Activated CD4-positive, alpha-beta T cell treated with anti-CD3 and anti-CD28 coated beads for 4 hours (primary cell): Measurements from ENCODE around the gene DZIP1.

Experiments
- DNase-seq, 2 donors: peaks; one replicate each; pipeline ENCODE4 v3.0.0-alpha.2; 2020

The DZIP1 gene

GRCh38 chr13:95544293-95544692 is 100.2 kb downstream of the DZIP1 start:
- DNase-seq: no peak

GRCh38 chr13:95541911-95542474 is 102.5 kb downstream of the DZIP1 start:
- DNase-seq: no peak

GRCh38 chr13:95541308-95541707 is 103.2 kb downstream of the DZIP1 start:
- DNase-seq: no peak

- DNase-seq: no peak
Measured at GRCh38 chr13:95540888-95541287, 103.6 kb downstream of the DZIP1 start.

- no peak for DNase-seq
Measured at GRCh38 chr13:95536632-95537241, 107.8 kb downstream of the DZIP1 start.

- DNase-seq: no peak
Measured at GRCh38 chr13:95535243-95535642, 109.3 kb downstream of the DZIP1 start.

- no peak for DNase-seq
Measured at GRCh38 chr13:95533545-95534160, 110.9 kb downstream of the DZIP1 start.

GRCh38 chr13:95530178-95530577 is 114.3 kb downstream of the DZIP1 start:
- DNase-seq: no peak
